Hepatocyte (in vitro differentiated cells): ENCODE data around the gene TPCN2. TPM values are rescaled to one million over a fixed set of nuclear protein-coding genes. Genes with fewer than 3 reads are reported as not detected.

Experiments used
- DNase-seq: peaks from one replicate; pipeline ENCODE4 v3.0.0-alpha.2; 2016; ENCODE audit warnings: low spot score
- H2AFZ ChIP-seq: fragments of 200-600 bp; sonication (generic); 2 replicates; pipeline ENCODE4 v1.6.0; 2016; ENCODE audit warnings: antibody characterized with exemption, mild to moderate bottlenecking
- H3K27ac ChIP-seq: fragments of 200-600 bp; sonication (generic); 2 replicates; pipeline ENCODE4 v1.5.1; 2016; ENCODE audit warnings: mild to moderate bottlenecking
- H3K27me3 ChIP-seq: fragments of 200-600 bp; sonication (generic); 2 replicates; pipeline ENCODE4 v1.6.1; 2016
- H3K36me3 ChIP-seq: fragments of 200-600 bp; sonication (generic); replicated peaks from 2 replicates; pipeline ENCODE4 v1.5.1; 2016; ENCODE audit warnings: low read depth; ENCODE audit not compliant: insufficient read depth
- H3K4me1 ChIP-seq: fragments of 200-600 bp; sonication (generic); 2 replicates; pipeline ENCODE4 v1.5.1; 2016; ENCODE audit warnings: mild to moderate bottlenecking, moderate library complexity; ENCODE audit not compliant: insufficient read depth
- H3K4me2 ChIP-seq: fragments of 200-600 bp; sonication (generic); 2 replicates; pipeline ENCODE4 v1.6.0; 2016
- H3K4me3 ChIP-seq: fragments of 200-600 bp; sonication (generic); 2 replicates; pipeline ENCODE4 v1.5.1; 2016; ENCODE audit warnings: mild to moderate bottlenecking
- H3K79me2 ChIP-seq: fragments of 200-600 bp; sonication (generic); 2 replicates; pipeline ENCODE4 v1.6.0; 2017; ENCODE audit warnings: mild to moderate bottlenecking
- H3K9me2 ChIP-seq: fragments of 200-600 bp; sonication (generic); replicated peaks from 2 replicates; pipeline ENCODE4 v1.6.0; 2017; ENCODE audit warnings: mild to moderate bottlenecking; ENCODE audit not compliant: insufficient read depth
- H3K9me3 ChIP-seq: fragments of 200-600 bp; sonication (generic); 2 replicates; pipeline ENCODE4 v1.5.1; 2016; ENCODE audit warnings: low read depth, mild to moderate bottlenecking
- H4K20me1 ChIP-seq: fragments of 200-600 bp; sonication (generic); 2 replicates; pipeline ENCODE4 v1.6.0; 2016; ENCODE audit warnings: mild to moderate bottlenecking; ENCODE audit not compliant: insufficient read depth, poor library complexity, severe bottlenecking
- CTCF ChIP-seq: fragments of 200-600 bp; sonication (generic); IDR thresholded peaks from 2 replicates; pipeline ENCODE4 v1.5.1; 2016; ENCODE audit warnings: antibody characterized with exemption, mild to moderate bottlenecking; ENCODE audit not compliant: poor library complexity
- EZH2 ChIP-seq: fragments of 200-600 bp; sonication (generic); IDR thresholded peaks from 2 replicates; pipeline ENCODE4 v1.6.1; 2016; ENCODE audit warnings: antibody characterized with exemption, mild to moderate bottlenecking, borderline replicate concordance
- EZH2phosphoT487 ChIP-seq: fragments of 200-600 bp; sonication (generic); IDR thresholded peaks from one replicate; pipeline ENCODE4 v1.6.1; 2018; ENCODE audit warnings: antibody characterized with exemption, mild to moderate bottlenecking, low read depth, moderate library complexity; ENCODE audit not compliant: unreplicated experiment, severe bottlenecking
- WGBS: methylation state at CpG from one replicate; pipeline ENCODE4 v1.1.6; 2016; ENCODE audit warnings: low lambda C conversion rate; ENCODE audit errors: missing lambda C conversion rate; 5-methylcytosine and 5-hydroxymethylcytosine counted together
- polyA plus RNA-seq: library from polyadenylated mRNA; unstranded; fragments of >200 nt; fragmentation: Nextera tagmentation; extraction: Ambion mirVana; gene quantifications from 2 replicates; pipeline ENCODE4 v1.2.1, GENCODE V29; 2016
- total RNA-seq: library from RNA; depleted of rRNA; stranded (reverse); fragments of >200 nt; gene quantifications from 2 replicates; pipeline ENCODE4 v1.2.3, GENCODE V29; 2014

Gene TPCN2
- total and polyA plus RNA-seq, 2 experiments from 2014 or later: 16.6 to 21.3 TPM

GRCh38 chr11:69141742-69142141 lies 93.0 kb downstream of the TPCN2 start:
- Histone ChIP-seq H3K36me3 (no peaks in the 10 kb centered on the region), H3K79me2 (no peaks in the 10 kb centered on the region), H3K9me3 (no peaks in the 10 kb centered on the region), H2AFZ (no peak overlapping the region), H3K4me3 (no peak overlapping the region), H3K9me2 (no peaks in the 10 kb centered on the region), H3K27me3 (no peaks in the 10 kb centered on the region), H4K20me1 (no peaks in the 10 kb centered on the region), H3K27ac (no peak overlapping the region), H3K4me1 (peaks cover 8% of the 10 kb centered on the region), H3K4me2 (no peak overlapping the region)
- TF ChIP-seq CTCF (no peak), EZH2phosphoT487 (no peak), EZH2 (no peak)
- 78% methylated on average over 8 of the region's 8 CpGs for WGBS
- DNase-seq: no peak

- no peak overlapping the region for H3K27ac ChIP-seq
- no peak overlapping the region for H3K4me2 ChIP-seq
- no peaks in the 10 kb centered on the region for H3K36me3 ChIP-seq
- H4K20me1 ChIP-seq: no peaks in the 10 kb centered on the region
- WGBS: 96% methylated on average over 2 of the region's 2 CpGs
- TF ChIP-seq EZH2 (no peak), CTCF (no peak), EZH2phosphoT487 (no peak)
- no peaks in the 10 kb centered on the region for H3K9me2 ChIP-seq
- no peak for DNase-seq
- H2AFZ ChIP-seq: no peak overlapping the region
- H3K79me2 ChIP-seq: no peaks in the 10 kb centered on the region
- peaks cover 5% of the 10 kb centered on the region for H3K4me1 ChIP-seq
- H3K9me3 ChIP-seq: no peaks in the 10 kb centered on the region
- H3K27me3 ChIP-seq: no peaks in the 10 kb centered on the region
- no peak overlapping the region for H3K4me3 ChIP-seq
These were observed 94.2 kb downstream of the TPCN2 start for GRCh38 chr11:69142895-69143294.

GRCh38 chr11:69144316-69145049 lies 95.8 kb downstream of the TPCN2 start:
- no peaks in the 10 kb centered on the region for H3K9me2 ChIP-seq
- no peak for DNase-seq
- H2AFZ ChIP-seq: no peak overlapping the region
- no peak overlapping the region for H3K27ac ChIP-seq
- no peaks in the 10 kb centered on the region for H3K36me3 ChIP-seq
- H4K20me1 ChIP-seq: no peaks in the 10 kb centered on the region
- 82% methylated on average over 7 of the region's 7 CpGs for WGBS
- no peaks in the 10 kb centered on the region for H3K9me3 ChIP-seq
- TF ChIP-seq CTCF (no peak), EZH2phosphoT487 (no peak), EZH2 (no peak)
- H3K4me2 ChIP-seq: no peak overlapping the region
- H3K79me2 ChIP-seq: no peaks in the 10 kb centered on the region
- H3K4me1 ChIP-seq: no peaks in the 10 kb centered on the region
- no peak overlapping the region for H3K4me3 ChIP-seq
- no peaks in the 10 kb centered on the region for H3K27me3 ChIP-seq

- no peak for TF ChIP-seq EZH2phosphoT487
- TF ChIP-seq EZH2: no peak
- TF ChIP-seq CTCF: no peak
- no peak overlapping the region for H3K4me2 ChIP-seq
- no peaks in the 10 kb centered on the region for H3K9me2 ChIP-seq
- H2AFZ ChIP-seq: no peak overlapping the region
- no peaks in the 10 kb centered on the region for H3K27me3 ChIP-seq
- H3K79me2 ChIP-seq: no peaks in the 10 kb centered on the region
- H4K20me1 ChIP-seq: no peaks in the 10 kb centered on the region
- H3K4me3 ChIP-seq: no peak overlapping the region
- H3K4me1 ChIP-seq: no peaks in the 10 kb centered on the region
- H3K27ac ChIP-seq: no peak overlapping the region
- DNase-seq: no peak
- H3K9me3 ChIP-seq: no peaks in the 10 kb centered on the region
- H3K36me3 ChIP-seq: no peaks in the 10 kb centered on the region
- WGBS: 70% methylated on average over 4 of the region's 4 CpGs
These were observed 96.3 kb downstream of the TPCN2 start for GRCh38 chr11:69145050-69145380.
